Panc1 (cell line): ENCODE results near the gene B3GALT5.

ENCODE experiments used
- POLR2AphosphoS5 ChIP-seq: IDR thresholded peaks from 2 replicates; pipeline ENCODE4 v1.6.1; 2012; ENCODE audit warnings: mild to moderate bottlenecking, low read depth, low read length, moderate library complexity
- SIN3A ChIP-seq: IDR thresholded peaks from 2 replicates; pipeline ENCODE4 v1.6.1; 2012; ENCODE audit warnings: low read depth, mild to moderate bottlenecking, low read length, moderate library complexity, borderline replicate concordance; ENCODE audit not compliant: insufficient read depth
- TCF7L2 ChIP-seq: IDR thresholded peaks from 2 replicates; pipeline ENCODE4 v1.6.1; 2011; ENCODE audit warnings: mild to moderate bottlenecking, low read depth, low read length, inconsistent platforms
- TF ChIP-seq, protein P1 (sequence below): fragments of 450-650 bp; IDR thresholded peaks from 2 replicates; pipeline ENCODE4 v1.5.1; 2017; ENCODE audit warnings: mild to moderate bottlenecking

DNA sequence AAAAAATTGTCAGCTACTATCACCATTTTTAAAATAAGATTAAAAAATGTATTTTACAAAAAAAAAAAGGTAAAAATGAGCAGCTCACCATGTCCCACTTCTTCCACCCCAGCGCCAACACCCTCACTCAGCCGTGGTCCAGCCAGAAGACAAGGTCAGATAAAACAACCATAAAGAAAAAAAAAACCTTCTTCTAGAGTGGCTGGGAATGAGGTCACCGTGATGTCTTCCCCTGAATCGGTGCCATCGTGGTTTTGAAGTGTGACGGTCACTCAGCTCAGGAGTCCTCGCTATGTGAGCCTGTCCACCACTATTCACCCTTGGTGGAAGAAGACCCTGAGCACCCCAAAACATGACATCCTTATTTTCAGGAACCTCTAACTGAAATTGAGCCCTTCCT lies 38.1 kb downstream of the B3GALT5 start:
- no peak for TF ChIP-seq POLR2AphosphoS5
- TF ChIP-seq, protein P1, sequence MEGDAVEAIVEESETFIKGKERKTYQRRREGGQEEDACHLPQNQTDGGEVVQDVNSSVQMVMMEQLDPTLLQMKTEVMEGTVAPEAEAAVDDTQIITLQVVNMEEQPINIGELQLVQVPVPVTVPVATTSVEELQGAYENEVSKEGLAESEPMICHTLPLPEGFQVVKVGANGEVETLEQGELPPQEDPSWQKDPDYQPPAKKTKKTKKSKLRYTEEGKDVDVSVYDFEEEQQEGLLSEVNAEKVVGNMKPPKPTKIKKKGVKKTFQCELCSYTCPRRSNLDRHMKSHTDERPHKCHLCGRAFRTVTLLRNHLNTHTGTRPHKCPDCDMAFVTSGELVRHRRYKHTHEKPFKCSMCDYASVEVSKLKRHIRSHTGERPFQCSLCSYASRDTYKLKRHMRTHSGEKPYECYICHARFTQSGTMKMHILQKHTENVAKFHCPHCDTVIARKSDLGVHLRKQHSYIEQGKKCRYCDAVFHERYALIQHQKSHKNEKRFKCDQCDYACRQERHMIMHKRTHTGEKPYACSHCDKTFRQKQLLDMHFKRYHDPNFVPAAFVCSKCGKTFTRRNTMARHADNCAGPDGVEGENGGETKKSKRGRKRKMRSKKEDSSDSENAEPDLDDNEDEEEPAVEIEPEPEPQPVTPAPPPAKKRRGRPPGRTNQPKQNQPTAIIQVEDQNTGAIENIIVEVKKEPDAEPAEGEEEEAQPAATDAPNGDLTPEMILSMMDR: no peak
- no peak for TF ChIP-seq SIN3A
- no peak for TF ChIP-seq TCF7L2
